Cardiac fibroblast (primary cell): ENCODE results near the gene FHOD1.

Experiments
- DNase-seq, 2 donors: peaks; one replicate each; pipeline versions ENCODE4 v3.0.0 to v3.0.0-alpha.2; 2010; ENCODE audit warnings: low read depth in 2 of 2
- H3K4me3 ChIP-seq, 2 donors: replicated peaks in 1 of 2; 1 replicate in 1 of 2; 2 replicates in 1 of 2; pipeline ENCODE4 v1.5.1; 2011; ENCODE audit warnings: low read depth in 2 of 2, low read length in 2 of 2, mild to moderate bottlenecking in 2 of 2, moderate library complexity in 1 of 2
- TF ChIP-seq, protein P1 (sequence below): IDR thresholded peaks from one replicate; pipeline ENCODE4 v1.5.1; 2011; ENCODE audit warnings: low read depth, mild to moderate bottlenecking, low read length, inconsistent platforms

The FHOD1 gene

DNA sequence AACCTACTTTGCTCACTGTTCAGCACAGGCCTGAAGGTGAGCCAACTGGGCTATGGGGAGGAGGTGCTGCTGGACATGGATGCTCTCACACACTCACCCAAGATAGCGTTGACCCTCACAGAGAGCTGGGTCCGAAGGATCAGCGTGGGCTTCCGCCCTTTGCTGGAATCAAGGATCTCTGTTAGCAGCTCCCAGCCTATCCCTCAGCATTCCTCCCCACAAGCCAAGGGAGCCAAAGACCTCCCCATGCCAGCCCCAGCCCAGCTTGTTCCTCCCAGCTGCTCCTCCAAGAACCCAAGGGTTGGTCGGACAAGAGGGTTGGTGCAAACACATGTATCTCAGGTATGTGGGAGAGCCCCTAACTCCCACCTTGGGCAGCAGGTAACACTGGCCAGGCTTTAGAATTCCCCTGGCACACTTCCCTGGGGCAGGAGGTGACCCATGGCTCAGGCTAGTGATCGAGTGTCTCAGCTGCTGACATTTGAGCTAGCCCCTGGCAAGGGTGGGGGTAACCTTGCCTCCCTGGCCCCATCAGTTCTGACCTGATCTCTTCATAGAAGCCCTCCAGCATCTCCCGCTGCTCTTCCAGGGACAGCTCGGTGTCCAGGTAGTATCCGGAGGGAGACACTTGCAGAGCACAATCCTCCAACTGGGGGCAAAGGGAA is 8.3 kb downstream of the FHOD1 start:
- TF ChIP-seq, protein P1, sequence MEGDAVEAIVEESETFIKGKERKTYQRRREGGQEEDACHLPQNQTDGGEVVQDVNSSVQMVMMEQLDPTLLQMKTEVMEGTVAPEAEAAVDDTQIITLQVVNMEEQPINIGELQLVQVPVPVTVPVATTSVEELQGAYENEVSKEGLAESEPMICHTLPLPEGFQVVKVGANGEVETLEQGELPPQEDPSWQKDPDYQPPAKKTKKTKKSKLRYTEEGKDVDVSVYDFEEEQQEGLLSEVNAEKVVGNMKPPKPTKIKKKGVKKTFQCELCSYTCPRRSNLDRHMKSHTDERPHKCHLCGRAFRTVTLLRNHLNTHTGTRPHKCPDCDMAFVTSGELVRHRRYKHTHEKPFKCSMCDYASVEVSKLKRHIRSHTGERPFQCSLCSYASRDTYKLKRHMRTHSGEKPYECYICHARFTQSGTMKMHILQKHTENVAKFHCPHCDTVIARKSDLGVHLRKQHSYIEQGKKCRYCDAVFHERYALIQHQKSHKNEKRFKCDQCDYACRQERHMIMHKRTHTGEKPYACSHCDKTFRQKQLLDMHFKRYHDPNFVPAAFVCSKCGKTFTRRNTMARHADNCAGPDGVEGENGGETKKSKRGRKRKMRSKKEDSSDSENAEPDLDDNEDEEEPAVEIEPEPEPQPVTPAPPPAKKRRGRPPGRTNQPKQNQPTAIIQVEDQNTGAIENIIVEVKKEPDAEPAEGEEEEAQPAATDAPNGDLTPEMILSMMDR, result no peak
- H3K4me3 ChIP-seq, result no peak overlapping the region
- DNase-seq, result no peak

- DNase-seq, result no peak
- TF ChIP-seq, protein P1, result no peak
- no peak overlapping the region for H3K4me3 ChIP-seq
Measured at GRCh38 chr16:67238278-67238575, 9.1 kb downstream of the FHOD1 start.

DNA sequence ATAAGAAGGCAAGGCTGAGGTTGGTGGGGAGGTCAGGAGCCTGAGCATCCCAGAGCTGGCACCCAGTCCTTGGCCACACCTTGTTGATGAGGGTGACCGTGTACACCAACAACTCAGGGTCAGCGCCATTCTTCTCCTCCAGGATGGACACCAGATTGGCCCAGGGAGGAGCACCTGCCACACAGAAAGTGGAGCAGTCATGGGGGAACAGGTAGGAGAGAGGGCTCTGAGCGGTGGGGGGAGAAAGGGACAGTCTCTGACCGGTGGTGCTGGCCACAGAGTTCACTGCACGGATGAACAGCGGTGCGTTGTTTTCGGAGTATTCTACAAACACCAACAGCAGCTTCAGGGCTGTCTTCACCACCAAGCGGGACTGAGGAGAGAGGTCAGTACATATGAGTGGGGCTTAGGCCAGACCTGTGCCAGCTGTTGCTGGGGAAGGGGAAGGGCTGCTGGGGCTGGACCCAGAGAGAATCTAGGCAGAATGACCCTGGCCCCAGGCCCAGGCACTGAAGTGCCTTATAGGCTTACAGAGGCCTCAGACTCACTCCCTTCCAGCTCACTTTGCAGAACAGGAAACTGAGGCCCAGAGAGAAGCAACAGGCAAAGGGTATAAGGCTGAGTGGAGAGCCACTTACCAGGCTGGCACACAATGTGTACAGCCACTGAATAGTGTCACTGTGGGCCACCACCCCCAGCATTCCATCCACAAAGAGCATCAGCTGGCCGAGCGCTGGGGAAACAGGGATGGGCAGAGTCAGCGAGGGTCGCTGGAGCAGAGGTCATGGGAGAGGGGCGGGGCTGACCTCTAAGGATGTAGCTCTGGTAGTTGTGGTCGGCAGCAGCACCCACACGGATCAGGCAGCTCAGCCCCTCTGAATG is 9.6 kb downstream of the FHOD1 start:
- TF ChIP-seq, protein P1, result no peak
- DNase-seq, result no peak
- H3K4me3 ChIP-seq, result no peak overlapping the region

- DNase-seq, result peak; percentile 50 to 65
- TF ChIP-seq, protein P1, result no peak
- H3K4me3 ChIP-seq, result no peak overlapping the region
Measured at GRCh38 chr16:67236563-67237395, 10.5 kb downstream of the FHOD1 start.

DNA sequence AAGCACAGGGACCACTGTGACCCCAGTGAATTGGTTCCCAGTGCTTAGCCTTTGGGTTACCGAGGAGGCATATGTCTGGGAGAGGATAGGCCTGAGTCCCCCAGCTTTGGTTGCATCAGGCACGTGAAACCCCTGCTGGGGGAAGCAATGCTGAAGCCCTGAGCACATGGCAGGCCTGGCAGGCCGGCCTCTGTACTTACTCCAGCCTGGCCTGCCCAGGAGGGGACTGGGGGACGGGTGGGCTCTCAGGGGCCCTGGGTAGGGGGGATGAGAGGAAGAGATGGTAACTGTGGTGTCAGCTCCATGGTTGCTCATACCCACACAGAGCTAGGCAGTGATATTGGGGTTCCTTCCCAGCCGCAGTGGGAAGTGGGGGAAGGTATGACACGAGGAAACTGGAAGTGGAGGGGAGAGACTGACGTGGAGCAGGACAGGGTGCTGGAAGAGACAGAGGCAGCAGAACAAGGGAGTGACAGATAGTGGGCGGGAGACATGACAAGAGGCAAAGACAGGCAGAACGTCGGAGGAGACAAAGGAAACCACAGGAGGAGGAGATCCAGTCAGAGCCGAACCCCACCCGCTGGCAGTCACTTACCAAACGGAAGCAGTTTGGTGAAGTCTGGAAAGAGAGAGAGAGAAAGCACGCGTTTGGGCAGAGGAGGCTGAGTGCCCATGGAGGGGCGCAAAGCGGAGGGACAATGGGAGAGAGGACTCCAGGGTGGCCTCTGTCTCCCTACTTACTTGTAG is 11.3 kb downstream of the FHOD1 start:
- TF ChIP-seq, protein P1, result no peak
- no peak for DNase-seq
- H3K4me3 ChIP-seq, result no peak overlapping the region

- no peak overlapping the region for H3K4me3 ChIP-seq
- TF ChIP-seq, protein P1, result no peak
- no peak for DNase-seq
Measured at GRCh38 chr16:67234180-67234597, 13.1 kb downstream of the FHOD1 start.
